CD4-positive, alpha-beta T cell (primary cell): ENCODE measurements around the gene PLCD4. TPM values are rescaled to one million over a fixed set of nuclear protein-coding genes. Genes with fewer than 3 reads are reported as not detected.

Source experiments
- ATAC-seq: fragments of 200-7000 bp; cut with Tn5 transposase; one replicate; pipeline ENCODE4 v1.10.0; 2022; ENCODE audit warnings: mild to moderate bottlenecking; ENCODE audit not compliant: poor library complexity
- CTCF ChIA-PET: fragments of 350-600 bp; sonication (Branson Sonifier 250); formaldehyde crosslinking; loops from one replicate; lab custom pipeline; 2021; ENCODE audit warnings: antibody characterized with exemption, inconsistent platforms; lab: Charles Lee
- POLR2A ChIA-PET: fragments of 350-600 bp; sonication (Branson Sonifier 250); formaldehyde crosslinking; loops from one replicate; lab custom pipeline; 2021; ENCODE audit warnings: antibody characterized with exemption, inconsistent platforms; lab: Charles Lee
- DNase-seq, 14 experiments: peaks; one replicate each; pipeline ENCODE4 v3.0.0-alpha.2; 2013 to 2020; ENCODE audit warnings: mixed read lengths in 2 of 14
- H3K27ac ChIP-seq, 2 donors: one replicate each; pipeline versions ENCODE4 v1.5.1 to v1.7.0; 2013; ENCODE audit warnings: low read length in 2 of 2, low read depth in 1 of 2, mild to moderate bottlenecking in 1 of 2
- H3K27me3 ChIP-seq, 2 experiments: 1 replicate in 1 of 2; 2 replicates in 1 of 2; pipeline versions ENCODE4 v1.6.1 to v1.7.0; 2013; ENCODE audit warnings: low read length in 2 of 2, control low read depth in 1 of 2, mild to moderate bottlenecking in 1 of 2, moderate library complexity in 1 of 2; ENCODE audit not compliant: insufficient read depth in 2 of 2, control insufficient read depth in 1 of 2
- H3K36me3 ChIP-seq: one replicate; pipeline ENCODE4 v1.6.1; 2013; ENCODE audit warnings: low read length, control low read depth; ENCODE audit not compliant: insufficient read depth
- H3K4me1 ChIP-seq: one replicate; pipeline ENCODE4 v1.6.1; 2013; ENCODE audit warnings: low read length, control low read depth; ENCODE audit not compliant: insufficient read depth
- H3K4me3 ChIP-seq: one replicate; pipeline ENCODE4 v1.5.1; 2013; ENCODE audit warnings: mild to moderate bottlenecking, low read length, moderate library complexity
- H3K9me3 ChIP-seq, 2 experiments: 1 replicate in 1 of 2; 2 replicates in 1 of 2; pipeline versions ENCODE4 v1.6.1 to v1.7.0; 2013; ENCODE audit warnings: low read length in 2 of 2, mild to moderate bottlenecking in 2 of 2, control low read depth in 1 of 2, moderate library complexity in 1 of 2; ENCODE audit not compliant: control insufficient read depth in 1 of 2, insufficient read depth in 1 of 2
- H3K27ac Mint-ChIP-seq: one replicate; pipeline ENCODE4 v1.8.0; 2020; ENCODE audit warnings: mixed read lengths
- H3K27me3 Mint-ChIP-seq: one replicate; pipeline ENCODE4 v1.8.0; 2021; ENCODE audit warnings: mixed read lengths
- H3K36me3 Mint-ChIP-seq: one replicate; pipeline ENCODE4 v1.8.0; 2021; ENCODE audit warnings: low read depth, mixed read lengths
- H3K4me1 Mint-ChIP-seq: one replicate; pipeline ENCODE4 v1.8.0; 2021; ENCODE audit warnings: low read depth, mixed read lengths
- H3K4me3 Mint-ChIP-seq: one replicate; pipeline ENCODE4 v1.8.0; 2020; ENCODE audit warnings: mild to moderate bottlenecking, mixed read lengths
- H3K9me3 Mint-ChIP-seq: one replicate; pipeline ENCODE4 v1.8.0; 2020; ENCODE audit warnings: mixed read lengths
- intact Hi-C, 2 experiments: fragments of 100-400 bp; cut with DNase I in 1 of 2; cut with micrococcal nuclease in 1 of 2; formaldehyde crosslinking; loops; one replicate each; pipeline versions ENCODE4 v1.15.1 to v1.9.0; 2023 to 2025; cut with DNase I, micrococcal nuclease
- total RNA-seq, 174 experiments: library from RNA in 2 of 174; stranded (reverse) in 2 of 174; gene quantifications; one replicate each; pipeline ENCODE4 v1.2.3 and lab custom pipeline; 2021 to 2026
- TF ChIP-seq, protein P1 (sequence below): fragments of 200-600 bp; IDR thresholded peaks from one replicate; pipeline ENCODE4 v1.8.0; 2022; ENCODE audit warnings: antibody characterized with exemption, mild to moderate bottlenecking

Gene PLCD4
- total RNA-seq, 2 experiments from 2014 or later = 0.25 to 0.77 TPM

DNA sequence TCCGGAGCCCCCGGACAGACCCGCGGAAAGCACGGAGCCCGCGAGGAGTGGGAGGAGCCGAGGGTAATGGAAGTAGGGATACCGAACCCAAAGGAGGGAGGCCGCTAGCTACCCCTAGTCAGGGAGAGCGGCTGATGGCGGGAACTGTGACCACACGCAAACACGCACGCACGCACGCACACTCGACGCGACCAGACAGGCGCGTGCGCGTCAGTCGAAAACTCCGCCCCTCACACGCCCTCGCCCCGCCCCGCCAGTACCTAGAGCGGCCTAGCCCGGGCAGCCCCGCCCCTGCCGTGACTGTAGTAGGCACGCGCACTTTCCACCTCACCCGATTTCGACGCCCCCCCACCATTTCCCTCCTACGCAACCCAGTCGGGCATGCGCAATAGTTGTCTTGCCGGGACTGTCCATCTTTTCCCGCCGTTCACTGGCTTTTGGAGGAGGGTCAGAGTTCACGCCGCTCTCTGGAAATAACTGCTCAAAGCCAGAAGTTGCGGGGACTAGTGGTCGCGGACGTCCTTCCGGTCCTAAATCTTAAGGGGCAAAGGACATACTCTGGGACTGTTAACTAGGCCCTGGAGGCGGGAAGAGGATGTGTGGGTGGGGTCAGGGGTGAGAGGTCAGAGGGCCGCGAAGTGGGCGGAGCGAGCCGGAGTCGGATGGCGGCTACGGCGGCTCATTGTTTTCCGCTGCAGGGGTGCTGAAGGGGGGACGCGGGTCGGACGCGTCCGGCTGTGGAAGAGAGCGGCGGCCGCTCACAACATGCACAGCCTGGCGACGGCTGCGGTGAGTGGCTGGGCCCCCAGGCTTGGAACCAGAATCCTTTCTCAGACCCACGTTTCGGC is 39.3 kb upstream of the PLCD4 start, which contains the start of the genes CNOT9 and USP37:
TSS of gene CNOT9 (plus strand) at position 650 of the 848 bp plus-strand sequence. CDS start at position 766, 116 bp downstream.
TSS of gene USP37 (minus strand) at position 162 of the 848 bp plus-strand sequence. CDS start 9,698 bp downstream, outside the sequence.
- Histone ChIP-seq H3K4me3 (peak within 1 kb of the TSS; percentile 77), H3K27me3 (no peaks in the 10 kb centered on the region), H3K27ac (peak within 1 kb of the TSS; percentile 98 to 99), H3K4me1 (peaks cover 32% of the 10 kb centered on the region), H3K36me3 (peaks cover 25% of the 10 kb centered on the region), H3K9me3 (no peaks in the 10 kb centered on the region)
- intact Hi-C loops = loop anchor here (1.0 to 10.0 kb wide), 10 partner anchors 89 to 976 kb away; partner anchors contain the start of genes AAMP (in 2 of the 2), PNKD (in 2 of the 2), BCS1L (in 1 of the 2) and CHPF (in 1 of the 2)
- DNase-seq = peak; percentile 99 to 100 (median 100)
- ATAC-seq = peak; percentile 85
- Mint-ChIP-seq H3K9me3 (no peaks in the 10 kb centered on the region), H3K27ac (peak within 1 kb of the TSS; percentile 97), H3K27me3 (no peaks in the 10 kb centered on the region), H3K36me3 (peaks cover 66% of the 10 kb centered on the region), H3K4me3 (peak within 1 kb of the TSS; percentile 96), H3K4me1 (peaks cover 77% of the 10 kb centered on the region)
- TF ChIP-seq, protein P1, sequence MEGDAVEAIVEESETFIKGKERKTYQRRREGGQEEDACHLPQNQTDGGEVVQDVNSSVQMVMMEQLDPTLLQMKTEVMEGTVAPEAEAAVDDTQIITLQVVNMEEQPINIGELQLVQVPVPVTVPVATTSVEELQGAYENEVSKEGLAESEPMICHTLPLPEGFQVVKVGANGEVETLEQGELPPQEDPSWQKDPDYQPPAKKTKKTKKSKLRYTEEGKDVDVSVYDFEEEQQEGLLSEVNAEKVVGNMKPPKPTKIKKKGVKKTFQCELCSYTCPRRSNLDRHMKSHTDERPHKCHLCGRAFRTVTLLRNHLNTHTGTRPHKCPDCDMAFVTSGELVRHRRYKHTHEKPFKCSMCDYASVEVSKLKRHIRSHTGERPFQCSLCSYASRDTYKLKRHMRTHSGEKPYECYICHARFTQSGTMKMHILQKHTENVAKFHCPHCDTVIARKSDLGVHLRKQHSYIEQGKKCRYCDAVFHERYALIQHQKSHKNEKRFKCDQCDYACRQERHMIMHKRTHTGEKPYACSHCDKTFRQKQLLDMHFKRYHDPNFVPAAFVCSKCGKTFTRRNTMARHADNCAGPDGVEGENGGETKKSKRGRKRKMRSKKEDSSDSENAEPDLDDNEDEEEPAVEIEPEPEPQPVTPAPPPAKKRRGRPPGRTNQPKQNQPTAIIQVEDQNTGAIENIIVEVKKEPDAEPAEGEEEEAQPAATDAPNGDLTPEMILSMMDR = no peak
- POLR2A ChIA-PET = interaction anchor here (0.8 to 1.4 kb wide), 7 partner anchors 9 to 819 kb away, joined by 3 to 5 read pairs (median 4); partner anchors contain the start of genes CTDSP1, DNPEP and TUBA4A
- CTCF ChIA-PET = interaction anchor here (0.5 kb wide), 1 partner anchor 298 kb away, joined by 3 read pairs; the partner anchor contains the start of genes AAMP and PNKD

DNA sequence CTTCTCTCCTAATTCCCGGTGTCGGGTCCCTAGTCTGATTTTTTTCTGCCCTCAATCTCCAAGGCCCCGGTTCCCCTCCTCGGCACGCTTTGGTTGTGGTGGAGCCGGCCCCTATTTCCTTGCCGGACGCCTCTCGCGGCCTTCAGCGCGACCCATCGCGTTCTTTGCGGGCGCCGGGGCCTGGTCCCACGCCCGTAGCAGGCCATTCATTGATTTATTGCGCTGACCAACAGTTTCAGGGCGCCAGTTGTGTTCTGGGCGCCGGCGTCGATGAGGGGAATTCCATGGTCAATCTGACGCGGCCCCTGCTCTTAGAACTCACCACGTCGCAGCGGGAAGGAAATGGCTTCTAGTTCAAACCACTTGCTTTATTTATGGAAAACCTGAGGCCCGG is 38.7 kb upstream of the PLCD4 start:
- no peaks in the 10 kb centered on the region for H3K27me3 Mint-ChIP-seq
- ChIA-PET CTCF (no interaction called here), POLR2A (no interaction called here)
- peaks cover 66% of the 10 kb centered on the region for H3K36me3 Mint-ChIP-seq
- peaks cover 73% of the 10 kb centered on the region for H3K4me1 Mint-ChIP-seq
- intact Hi-C loops = loop anchor here (2.0 to 10.0 kb wide), 8 partner anchors 88 to 976 kb away; partner anchors contain the start of genes BCS1L (in 1 of the 2), CHPF (in 1 of the 2), CTDSP1 (in 1 of the 2) and DNPEP (in 1 of the 2)
- no peaks in the 10 kb centered on the region for H3K9me3 Mint-ChIP-seq
- no peak for ATAC-seq
- H3K4me3 ChIP-seq = peak overlapping the region; percentile 77
- peak overlapping the region; percentile 98 to 99 for H3K27ac ChIP-seq
- TF ChIP-seq, protein P1 = no peak
- peaks cover 24% of the 10 kb centered on the region for H3K36me3 ChIP-seq
- peak overlapping the region; percentile 97 for H3K27ac Mint-ChIP-seq
- peak overlapping the region; percentile 96 for H3K4me3 Mint-ChIP-seq
- H3K4me1 ChIP-seq = peaks cover 35% of the 10 kb centered on the region
- no peaks in the 10 kb centered on the region for H3K9me3 ChIP-seq
- H3K27me3 ChIP-seq = no peaks in the 10 kb centered on the region
- peak; percentile 14 to 89 (median 34) for DNase-seq
